DOHH2 (cell line): ENCODE results near the gene SFRP5.

ENCODE experiments used
- H3F3A ChIP-seq: fragments of 200-600 bp; sonication (generic), shearing (Covaris generic); 2 replicates; pipeline ENCODE4 v1.6.0; 2016; ENCODE audit warnings: antibody characterized with exemption, mild to moderate bottlenecking; ENCODE audit not compliant: control insufficient read depth, insufficient read depth
- H3K27ac ChIP-seq: fragments of 200-600 bp; sonication (generic); 2 replicates; pipeline ENCODE4 v1.5.1; 2014; ENCODE audit warnings: low read depth, mild to moderate bottlenecking, low read length, moderate library complexity
- H3K27me3 ChIP-seq: fragments of 200-600 bp; sonication (generic); 2 replicates; pipeline ENCODE4 v1.6.1; 2014; ENCODE audit warnings: mild to moderate bottlenecking, low read length, mixed read lengths; ENCODE audit not compliant: control insufficient read depth
- H3K36me3 ChIP-seq: fragments of 200-600 bp; sonication (generic); 2 replicates; pipeline ENCODE4 v1.6.1; 2014; ENCODE audit warnings: mild to moderate bottlenecking, low read length, moderate library complexity, mixed read lengths; ENCODE audit not compliant: control insufficient read depth
- H3K4me1 ChIP-seq: fragments of 200-600 bp; sonication (generic); 2 replicates; pipeline ENCODE4 v1.6.1; 2014; ENCODE audit warnings: mild to moderate bottlenecking, low read length, mixed read lengths; ENCODE audit not compliant: control insufficient read depth
- H3K4me2 ChIP-seq: fragments of 200-600 bp; sonication (generic); 2 replicates; pipeline ENCODE4 v1.6.0; 2014; ENCODE audit warnings: mild to moderate bottlenecking, low read length, moderate library complexity
- H3K4me3 ChIP-seq: fragments of 200-600 bp; sonication (generic); 2 replicates; pipeline ENCODE4 v1.5.1; 2014; ENCODE audit warnings: mild to moderate bottlenecking, low read length, mixed read lengths
- H3K79me2 ChIP-seq: fragments of 200-600 bp; sonication (generic); 2 replicates; pipeline ENCODE4 v1.6.1; 2014; ENCODE audit warnings: mild to moderate bottlenecking, low read length, mixed read lengths; ENCODE audit not compliant: control insufficient read depth
- H3K9me2 ChIP-seq: fragments of 200-600 bp; sonication (generic); replicated peaks from 2 replicates; pipeline ENCODE4 v1.6.1; 2014; ENCODE audit warnings: mild to moderate bottlenecking, low read length, mixed read lengths; ENCODE audit not compliant: control insufficient read depth
- H3K9me3 ChIP-seq: fragments of 200-600 bp; sonication (generic); 2 replicates; pipeline ENCODE4 v1.6.1; 2014; ENCODE audit warnings: antibody characterized with exemption, low read length, mixed read lengths; ENCODE audit not compliant: control insufficient read depth, insufficient read depth
- H4K20me1 ChIP-seq: fragments of 200-600 bp; sonication (generic); 2 replicates; pipeline ENCODE4 v1.6.0; 2014; ENCODE audit warnings: low read depth, mild to moderate bottlenecking, antibody characterized with exemption, low read length, moderate library complexity; ENCODE audit not compliant: control insufficient read depth, insufficient read depth
- EZH2phosphoT487 ChIP-seq: fragments of 200-600 bp; sonication (generic); IDR thresholded peaks from 2 replicates; pipeline ENCODE4 v1.6.1; 2017; ENCODE audit warnings: borderline replicate concordance, mild to moderate bottlenecking, antibody characterized with exemption, low read length, moderate library complexity, mixed read lengths
- TF ChIP-seq, protein P1 (sequence below): fragments of 200-600 bp; sonication (generic); IDR thresholded peaks from one replicate; pipeline ENCODE4 v1.5.1; 2014; ENCODE audit warnings: antibody characterized with exemption, mild to moderate bottlenecking, low read depth, low read length; ENCODE audit not compliant: poor library complexity, severe bottlenecking

SFRP5 gene

DNA sequence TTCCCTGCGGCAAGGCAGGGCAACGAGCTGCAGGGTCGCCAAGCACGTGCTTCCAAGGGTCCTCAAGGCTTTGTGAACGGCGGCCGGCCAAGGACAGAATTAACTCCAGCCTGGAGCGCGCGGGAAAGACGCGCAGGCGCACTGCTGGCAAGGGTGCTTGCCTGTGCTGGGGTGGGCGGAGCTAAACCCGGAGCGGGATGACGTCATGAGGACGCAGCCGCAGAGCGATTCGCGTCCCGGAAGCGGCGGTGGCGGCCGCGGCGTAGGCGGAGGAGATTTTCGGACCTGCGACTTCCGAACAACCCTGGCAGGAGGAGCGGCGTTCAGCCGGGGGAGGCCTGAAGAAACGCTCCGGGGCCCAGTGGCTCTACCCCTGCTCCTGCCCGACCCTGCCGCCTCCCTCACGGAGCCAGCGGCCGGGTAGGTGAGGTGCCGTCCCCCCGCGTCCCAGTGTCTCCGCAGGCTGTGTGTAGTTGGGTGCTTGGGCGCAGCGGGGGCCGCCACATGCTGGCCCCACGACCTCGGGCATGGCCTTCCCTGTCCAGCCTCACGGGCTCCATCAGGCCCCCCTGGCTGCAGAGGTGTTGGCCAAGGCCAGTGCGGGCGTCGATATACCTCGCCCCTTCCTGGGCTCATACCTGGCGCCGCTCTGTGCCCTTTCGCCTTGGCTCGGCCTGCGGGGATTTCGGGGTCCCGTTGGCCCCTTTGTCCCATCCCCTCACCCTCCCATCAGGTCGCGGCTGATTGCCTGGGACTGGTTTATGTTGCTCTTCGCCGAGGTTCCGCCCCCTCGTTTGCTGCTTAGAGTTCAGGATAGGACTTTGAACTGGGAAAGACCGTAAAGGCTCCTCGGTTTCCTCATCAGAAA is 34.7 kb downstream of the SFRP5 start, which contains the start of gene ZFYVE27:
TSS of gene ZFYVE27 (plus strand) at position 227 of the 868 bp plus-strand sequence. CDS start 1,350 bp downstream, outside the sequence.
- Histone ChIP-seq H3K36me3 (peaks cover 41% of the 10 kb centered on the region), H3K4me1 (peaks cover 47% of the 10 kb centered on the region), H3K79me2 (peaks cover 52% of the 10 kb centered on the region), H3K27me3 (no peaks in the 10 kb centered on the region), H3K4me2 (peak within 1 kb of the TSS; percentile 98), H4K20me1 (peaks cover 17% of the 10 kb centered on the region; the same call in 1 of the 2 replicates), H3K9me2 (no peaks in the 10 kb centered on the region), H3K9me3 (peaks cover 3% of the 10 kb centered on the region; the same call in 1 of the 2 replicates), H3F3A (peaks cover 8% of the 10 kb centered on the region), H3K27ac (peak within 1 kb of the TSS; percentile 90), H3K4me3 (peak within 1 kb of the TSS; percentile 98)
- TF ChIP-seq EZH2phosphoT487 = no peak
- TF ChIP-seq, protein P1, sequence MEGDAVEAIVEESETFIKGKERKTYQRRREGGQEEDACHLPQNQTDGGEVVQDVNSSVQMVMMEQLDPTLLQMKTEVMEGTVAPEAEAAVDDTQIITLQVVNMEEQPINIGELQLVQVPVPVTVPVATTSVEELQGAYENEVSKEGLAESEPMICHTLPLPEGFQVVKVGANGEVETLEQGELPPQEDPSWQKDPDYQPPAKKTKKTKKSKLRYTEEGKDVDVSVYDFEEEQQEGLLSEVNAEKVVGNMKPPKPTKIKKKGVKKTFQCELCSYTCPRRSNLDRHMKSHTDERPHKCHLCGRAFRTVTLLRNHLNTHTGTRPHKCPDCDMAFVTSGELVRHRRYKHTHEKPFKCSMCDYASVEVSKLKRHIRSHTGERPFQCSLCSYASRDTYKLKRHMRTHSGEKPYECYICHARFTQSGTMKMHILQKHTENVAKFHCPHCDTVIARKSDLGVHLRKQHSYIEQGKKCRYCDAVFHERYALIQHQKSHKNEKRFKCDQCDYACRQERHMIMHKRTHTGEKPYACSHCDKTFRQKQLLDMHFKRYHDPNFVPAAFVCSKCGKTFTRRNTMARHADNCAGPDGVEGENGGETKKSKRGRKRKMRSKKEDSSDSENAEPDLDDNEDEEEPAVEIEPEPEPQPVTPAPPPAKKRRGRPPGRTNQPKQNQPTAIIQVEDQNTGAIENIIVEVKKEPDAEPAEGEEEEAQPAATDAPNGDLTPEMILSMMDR = no peak

DNA sequence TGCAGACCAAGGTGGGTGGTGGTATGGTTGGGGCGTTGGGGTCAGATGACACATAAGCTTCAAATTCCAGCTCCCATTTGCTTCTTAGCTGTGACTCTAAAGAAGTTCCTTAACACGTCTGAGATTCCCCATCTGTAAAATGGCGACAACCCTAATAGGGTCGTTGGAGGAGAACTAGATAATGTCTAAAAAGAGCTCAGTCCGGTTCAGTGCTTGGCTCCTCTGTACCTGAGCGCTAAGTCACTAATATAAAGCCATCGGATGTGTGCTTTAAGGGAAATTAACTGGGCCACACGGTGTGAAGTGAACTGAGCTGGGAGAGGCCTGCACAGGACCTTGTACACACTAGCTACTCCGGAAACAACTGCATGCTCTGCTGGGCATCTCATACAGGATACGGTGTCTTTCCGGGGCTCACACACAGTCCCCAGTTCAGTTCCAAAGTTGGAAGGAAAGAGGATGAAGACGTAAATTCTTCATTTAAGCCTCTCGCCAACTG is 35.3 kb downstream of the SFRP5 start:
- H3K9me3 ChIP-seq = peaks cover 3% of the 10 kb centered on the region; the same call in 1 of the 2 replicates
- no peaks in the 10 kb centered on the region for H3K27me3 ChIP-seq
- peaks cover 38% of the 10 kb centered on the region for H3K36me3 ChIP-seq
- peaks cover 45% of the 10 kb centered on the region for H3K79me2 ChIP-seq
- peak overlapping the region; percentile 90 for H3K27ac ChIP-seq
- H3F3A ChIP-seq = peaks cover 8% of the 10 kb centered on the region
- H3K4me1 ChIP-seq = peaks cover 47% of the 10 kb centered on the region
- H4K20me1 ChIP-seq = peaks cover 17% of the 10 kb centered on the region; the same call in 1 of the 2 replicates
- peak overlapping the region; percentile 98 for H3K4me3 ChIP-seq
- H3K9me2 ChIP-seq = no peaks in the 10 kb centered on the region
- TF ChIP-seq, protein P1 = no peak
- no peak for TF ChIP-seq EZH2phosphoT487
- H3K4me2 ChIP-seq = peak overlapping the region; percentile 98

DNA sequence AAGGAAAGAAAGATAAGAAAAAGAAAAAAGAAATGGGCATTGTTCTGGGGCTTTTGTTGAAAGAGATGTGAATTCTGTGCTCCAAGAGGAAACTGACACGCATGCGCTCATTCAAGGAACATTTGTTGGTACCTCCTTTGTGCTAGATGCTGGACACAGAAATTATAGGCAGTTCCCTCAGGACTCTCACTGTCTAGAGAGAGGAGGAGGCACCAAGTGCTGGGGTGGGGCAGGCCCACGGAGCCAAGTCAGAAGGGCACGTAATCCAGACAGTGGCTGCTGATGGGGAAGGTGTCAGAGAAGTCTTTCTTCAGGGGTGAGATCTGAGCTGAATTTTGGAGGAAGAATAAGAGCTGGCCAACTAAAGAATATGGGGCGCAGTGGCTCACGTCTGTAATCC is 37.8 kb downstream of the SFRP5 start:
- Histone ChIP-seq H3K4me2 (no peak overlapping the region), H3K36me3 (peaks cover 17% of the 10 kb centered on the region), H3K4me3 (no peak overlapping the region), H3K27me3 (no peaks in the 10 kb centered on the region), H3K79me2 (peaks cover 21% of the 10 kb centered on the region), H4K20me1 (peaks cover 8% of the 10 kb centered on the region; the same call in 1 of the 2 replicates), H3K27ac (no peak overlapping the region), H3F3A (peaks cover 8% of the 10 kb centered on the region), H3K4me1 (peaks cover 27% of the 10 kb centered on the region), H3K9me2 (no peaks in the 10 kb centered on the region), H3K9me3 (peaks cover 3% of the 10 kb centered on the region; the same call in 1 of the 2 replicates)
- TF ChIP-seq, protein P1 = no peak
- no peak for TF ChIP-seq EZH2phosphoT487
